ENCODE data around the gene GPR173.

GPR173 gene

GRCh38 chrX:53048169-53049126 lies at the start of gene GPR173:
GPR173 (plus strand) TSS chrX:53048789; CDS start chrX:53076622, 27,833 bp downstream.
- H3K27ac ChIP-seq, result no peak within 1 kb of the TSS

GRCh38 chrX:53000447-53001135 lies 48.0 kb upstream of the GPR173 start:
- peaks cover 25% of the 10 kb centered on the region for H3K27me3 ChIP-seq
- no peak overlapping the region for H3K4me3 ChIP-seq (ENCODE audit: low read depth in 1 of 2, low read length in 1 of 2)
- TF ChIP-seq CTCF (IDR thresholded peaks at IDR 0.05), result no peak
- no peaks in the 10 kb centered on the region for H3K9me3 ChIP-seq
- H3K4me1 ChIP-seq (ENCODE audit: control insufficient read depth in 1 of 2, insufficient read depth in 1 of 2, low read depth in 1 of 2, low read length in 1 of 2), result peaks cover 5 to 8% of the 10 kb centered on the region in 2 experiments
- no peak overlapping the region for H3K27ac ChIP-seq
- H3K36me3 ChIP-seq, result no peaks in the 10 kb centered on the region

More at GRCh38 chrX:53048169-53049126, at the start of gene GPR173:
- H3K9me3 ChIP-seq, result no peaks in the 10 kb centered on the region
- H3K4me1 ChIP-seq (ENCODE audit: control insufficient read depth in 1 of 2, insufficient read depth in 1 of 2, low read depth in 1 of 2, low read length in 1 of 2), result no peaks in the 10 kb centered on the region
- H3K27me3 ChIP-seq, result peaks cover 33% of the 10 kb centered on the region
- TF ChIP-seq CTCF (IDR thresholded peaks at IDR 0.05), result no peak
- H3K36me3 ChIP-seq, result no peaks in the 10 kb centered on the region
- no peak within 1 kb of the TSS for H3K4me3 ChIP-seq (ENCODE audit: low read depth in 1 of 2, low read length in 1 of 2)

GRCh38 chrX:53001958-53002357 lies 46.6 kb upstream of the GPR173 start:
- H3K4me3 ChIP-seq (ENCODE audit: low read depth in 1 of 2, low read length in 1 of 2), result no peak overlapping the region

GRCh38 chrX:53003111-53003510 lies 45.5 kb upstream of the GPR173 start:
- H3K27me3 ChIP-seq, result peaks cover 25% of the 10 kb centered on the region
- no peak overlapping the region for H3K27ac ChIP-seq
- peaks cover 0 to 3% of the 10 kb centered on the region in 2 experiments for H3K4me1 ChIP-seq (ENCODE audit: control insufficient read depth in 1 of 2, insufficient read depth in 1 of 2, low read depth in 1 of 2, low read length in 1 of 2)
- H3K36me3 ChIP-seq, result no peaks in the 10 kb centered on the region
- no peak overlapping the region for H3K4me3 ChIP-seq (ENCODE audit: low read depth in 1 of 2, low read length in 1 of 2)
- TF ChIP-seq CTCF (IDR thresholded peaks at IDR 0.05), result no peak
- no peaks in the 10 kb centered on the region for H3K9me3 ChIP-seq

More at GRCh38 chrX:53001958-53002357, 46.6 kb upstream of the GPR173 start:
- no peak overlapping the region for H3K27ac ChIP-seq
- H3K36me3 ChIP-seq, result no peaks in the 10 kb centered on the region
- no peak for TF ChIP-seq CTCF (IDR thresholded peaks at IDR 0.05)
- H3K4me1 ChIP-seq (ENCODE audit: control insufficient read depth in 1 of 2, insufficient read depth in 1 of 2, low read depth in 1 of 2, low read length in 1 of 2), result peaks cover 0 to 3% of the 10 kb centered on the region in 2 experiments
- peaks cover 25% of the 10 kb centered on the region for H3K27me3 ChIP-seq
- no peaks in the 10 kb centered on the region for H3K9me3 ChIP-seq

DNA sequence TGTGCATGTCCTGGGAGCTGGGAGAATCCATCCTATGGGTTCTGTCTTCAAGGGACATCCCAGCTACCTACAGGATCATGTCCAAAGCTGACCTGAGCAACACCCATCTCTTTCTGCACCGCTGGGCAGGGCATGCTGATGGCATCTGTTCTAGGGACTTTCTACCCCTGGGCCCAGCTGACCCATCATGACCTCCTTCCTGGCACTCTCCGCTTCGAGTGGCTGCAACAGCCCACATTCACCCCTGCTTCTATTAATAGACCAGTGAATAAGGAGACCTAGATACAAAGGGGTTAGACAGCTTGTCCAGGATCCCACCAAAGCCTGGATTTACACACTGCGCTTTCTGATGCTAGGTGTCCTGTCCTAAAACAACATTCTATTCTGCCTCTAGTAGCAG lies 44.6 kb upstream of the GPR173 start:
- no peak for TF ChIP-seq CTCF (IDR thresholded peaks at IDR 0.05)

More for the DNA sequence above, 44.6 kb upstream of the GPR173 start:
- Histone ChIP-seq H3K4me1 (ENCODE audit: control insufficient read depth in 1 of 2, insufficient read depth in 1 of 2, low read depth in 1 of 2, low read length in 1 of 2) (peaks cover 0 to 3% of the 10 kb centered on the region in 2 experiments), H3K27me3 (peaks cover 25% of the 10 kb centered on the region), H3K27ac (no peak overlapping the region), H3K9me3 (no peaks in the 10 kb centered on the region), H3K4me3 (ENCODE audit: low read depth in 1 of 2, low read length in 1 of 2) (no peak overlapping the region), H3K36me3 (no peaks in the 10 kb centered on the region)

All from neutrophil (primary cell).